Measurements from ENCODE around the gene SLC10A7.
"Not testable (repeated sequence)": the region's sequence is repeated elsewhere in the genome, so short reads cannot be mapped to it uniquely, and the experiment has no call there.

Gene SLC10A7

GRCh38 chr4:146401274-146401673 is 120.5 kb downstream of the SLC10A7 start:
- Histone ChIP-seq H3K36me3 (replicated peaks) (no peaks in the 10 kb centered on the region), H3K4me1 (peaks cover 7% of the 10 kb centered on the region; the same call in 1 of the 2 replicates), H3K4me3 (no peak overlapping the region), H3K27me3 (ENCODE audit: low read depth) (no peaks in the 10 kb centered on the region), H3K9me3 (no peaks in the 10 kb centered on the region)
- DNase-seq (ENCODE audit: low spot score in 2 of 2): no peak
- in situ Hi-C loops (cut with MboI; ENCODE audit: low sequenced_read_pairs): no loop called here

GRCh38 chr4:146398896-146399445 is 122.8 kb downstream of the SLC10A7 start:
- H3K36me3 ChIP-seq (replicated peaks): no peaks in the 10 kb centered on the region
- 0 out of 2 replicates have a peak, but pooled peaks cover 4% of the 10 kb centered on the region for H3K4me1 ChIP-seq
- no peaks in the 10 kb centered on the region for H3K27me3 ChIP-seq (ENCODE audit: low read depth)
- in situ Hi-C loops (cut with MboI; ENCODE audit: low sequenced_read_pairs): no loop called here
- no peak overlapping the region for H3K4me3 ChIP-seq
- DNase-seq (ENCODE audit: low spot score in 2 of 2): no peak
- H3K9me3 ChIP-seq: no peaks in the 10 kb centered on the region

- no peak for DNase-seq (ENCODE audit: low spot score in 2 of 2)
- no peaks in the 10 kb centered on the region for H3K36me3 ChIP-seq (replicated peaks)
- H3K4me3 ChIP-seq: no peak overlapping the region
- no peaks in the 10 kb centered on the region for H3K27me3 ChIP-seq (ENCODE audit: low read depth)
- in situ Hi-C loops (cut with MboI; ENCODE audit: low sequenced_read_pairs): no loop called here
- H3K9me3 ChIP-seq: no peaks in the 10 kb centered on the region
- H3K4me1 ChIP-seq: 0 out of 2 replicates have a peak, but pooled peaks cover 4% of the 10 kb centered on the region
Measured at GRCh38 chr4:146398404-146398803, 123.3 kb downstream of the SLC10A7 start.

- Histone ChIP-seq H3K4me3 (no peak overlapping the region), H3K4me1 (no peaks in the 10 kb centered on the region), H3K9me3 (no peaks in the 10 kb centered on the region), H3K36me3 (replicated peaks) (no peaks in the 10 kb centered on the region), H3K27me3 (ENCODE audit: low read depth) (no peaks in the 10 kb centered on the region)
- DNase-seq (ENCODE audit: low spot score in 2 of 2): no peak
- in situ Hi-C loops (cut with MboI; ENCODE audit: low sequenced_read_pairs): no loop called here
Measured at GRCh38 chr4:146389561-146389960, 132.2 kb downstream of the SLC10A7 start.

GRCh38 chr4:146382194-146382593 is 139.5 kb downstream of the SLC10A7 start:
- no peaks in the 10 kb centered on the region for H3K4me1 ChIP-seq
- no peaks in the 10 kb centered on the region for H3K27me3 ChIP-seq (ENCODE audit: low read depth)
- in situ Hi-C loops (cut with MboI; ENCODE audit: low sequenced_read_pairs): no loop called here
- H3K9me3 ChIP-seq: no peaks in the 10 kb centered on the region
- DNase-seq (ENCODE audit: low spot score in 2 of 2): no peak
- no peak overlapping the region for H3K4me3 ChIP-seq
- H3K36me3 ChIP-seq (replicated peaks): no peaks in the 10 kb centered on the region

GRCh38 chr4:146381263-146381872 is 140.4 kb downstream of the SLC10A7 start:
- H3K9me3 ChIP-seq: no peaks in the 10 kb centered on the region
- no peak for DNase-seq (ENCODE audit: low spot score in 2 of 2)
- no peaks in the 10 kb centered on the region for H3K27me3 ChIP-seq (ENCODE audit: low read depth)
- in situ Hi-C loops (cut with MboI; ENCODE audit: low sequenced_read_pairs): no loop called here
- H3K4me3 ChIP-seq: no peak overlapping the region
- no peaks in the 10 kb centered on the region for H3K4me1 ChIP-seq
- H3K36me3 ChIP-seq (replicated peaks): no peaks in the 10 kb centered on the region

- DNase-seq (ENCODE audit: low spot score in 2 of 2): no peak
- Histone ChIP-seq H3K36me3 (replicated peaks) (no peaks in the 10 kb centered on the region), H3K9me3 (no peaks in the 10 kb centered on the region), H3K4me3 (no peak overlapping the region), H3K27me3 (ENCODE audit: low read depth) (no peaks in the 10 kb centered on the region), H3K4me1 (no peaks in the 10 kb centered on the region)
- in situ Hi-C loops (cut with MboI; ENCODE audit: low sequenced_read_pairs): no loop called here
Measured at GRCh38 chr4:146379744-146380143, 142.0 kb downstream of the SLC10A7 start.

- no peak for DNase-seq (ENCODE audit: low spot score in 2 of 2)
- Histone ChIP-seq H3K36me3 (replicated peaks) (no peaks in the 10 kb centered on the region), H3K4me3 (no peak overlapping the region), H3K9me3 (no peaks in the 10 kb centered on the region), H3K27me3 (ENCODE audit: low read depth) (no peaks in the 10 kb centered on the region), H3K4me1 (peaks cover 12% of the 10 kb centered on the region)
- in situ Hi-C loops (cut with MboI; ENCODE audit: low sequenced_read_pairs): no loop called here
Measured at GRCh38 chr4:146371812-146372211, 149.9 kb downstream of the SLC10A7 start.

GRCh38 chr4:146370841-146371240 is 150.9 kb downstream of the SLC10A7 start:
- Histone ChIP-seq H3K27me3 (ENCODE audit: low read depth) (no peaks in the 10 kb centered on the region), H3K4me1 (peaks cover 12% of the 10 kb centered on the region), H3K36me3 (replicated peaks) (no peaks in the 10 kb centered on the region), H3K4me3 (no peak overlapping the region), H3K9me3 (no peaks in the 10 kb centered on the region)
- DNase-seq (ENCODE audit: low spot score in 2 of 2): no peak
- in situ Hi-C loops (cut with MboI; ENCODE audit: low sequenced_read_pairs): no loop called here

GRCh38 chr4:146369446-146369845 is 152.3 kb downstream of the SLC10A7 start:
- in situ Hi-C loops (cut with MboI; ENCODE audit: low sequenced_read_pairs): no loop called here
- Histone ChIP-seq H3K27me3 (ENCODE audit: low read depth) (no peaks in the 10 kb centered on the region), H3K36me3 (replicated peaks) (no peaks in the 10 kb centered on the region), H3K9me3 (no peaks in the 10 kb centered on the region), H3K4me1 (peaks cover 12% of the 10 kb centered on the region), H3K4me3 (no peak overlapping the region)
- no peak for DNase-seq (ENCODE audit: low spot score in 2 of 2)

- Histone ChIP-seq H3K4me3 (no peak overlapping the region), H3K9me3 (no peaks in the 10 kb centered on the region), H3K4me1 (peaks cover 12% of the 10 kb centered on the region), H3K36me3 (replicated peaks) (no peaks in the 10 kb centered on the region), H3K27me3 (ENCODE audit: low read depth) (no peaks in the 10 kb centered on the region)
- in situ Hi-C loops (cut with MboI; ENCODE audit: low sequenced_read_pairs): no loop called here
- peak in 1 of 2 experiments; percentile 12 for DNase-seq (ENCODE audit: low spot score in 2 of 2)
Measured at GRCh38 chr4:146368209-146368608, 153.5 kb downstream of the SLC10A7 start.

GRCh38 chr4:146367347-146367746 is 154.4 kb downstream of the SLC10A7 start:
- peaks cover 12% of the 10 kb centered on the region for H3K4me1 ChIP-seq
- no peaks in the 10 kb centered on the region for H3K36me3 ChIP-seq (replicated peaks)
- in situ Hi-C loops (cut with MboI; ENCODE audit: low sequenced_read_pairs): no loop called here
- no peak for DNase-seq (ENCODE audit: low spot score in 2 of 2)
- H3K9me3 ChIP-seq: no peaks in the 10 kb centered on the region
- no peaks in the 10 kb centered on the region for H3K27me3 ChIP-seq (ENCODE audit: low read depth)
- no peak overlapping the region for H3K4me3 ChIP-seq

- H3K4me1 ChIP-seq: no peaks in the 10 kb centered on the region
- DNase-seq (ENCODE audit: low spot score in 2 of 2): no peak
- no peaks in the 10 kb centered on the region for H3K27me3 ChIP-seq (ENCODE audit: low read depth)
- H3K9me3 ChIP-seq: no peaks in the 10 kb centered on the region
- H3K4me3 ChIP-seq: no peak overlapping the region
- no peaks in the 10 kb centered on the region for H3K36me3 ChIP-seq (replicated peaks)
- in situ Hi-C loops (cut with MboI; ENCODE audit: low sequenced_read_pairs): no loop called here
Measured at GRCh38 chr4:146359771-146360170, 162.0 kb downstream of the SLC10A7 start.

GRCh38 chr4:146350114-146350513 is 171.6 kb downstream of the SLC10A7 start:
- H3K4me3 ChIP-seq; H3K9me3 ChIP-seq; in situ Hi-C loops (cut with MboI; ENCODE audit: low sequenced_read_pairs); H3K36me3 ChIP-seq (replicated peaks); DNase-seq (ENCODE audit: low spot score in 2 of 2); H3K27me3 ChIP-seq (ENCODE audit: low read depth); H3K4me1 ChIP-seq: not testable (repeated sequence)

GRCh38 chr4:146349306-146349705 is 172.4 kb downstream of the SLC10A7 start:
- Histone ChIP-seq H3K36me3 (replicated peaks) (no peaks in the 10 kb centered on the region), H3K9me3 (no peaks in the 10 kb centered on the region), H3K4me1 (peaks cover 2% of the 10 kb centered on the region; the same call in 1 of the 2 replicates), H3K27me3 (ENCODE audit: low read depth) (no peaks in the 10 kb centered on the region), H3K4me3 (no peak overlapping the region)
- in situ Hi-C loops (cut with MboI; ENCODE audit: low sequenced_read_pairs): loop anchor here (25.0 kb wide), 1 partner anchor 563 kb away; no protein-coding TSS in a partner anchor
- no peak for DNase-seq (ENCODE audit: low spot score in 2 of 2)

All from HAP-1 (cell line).